Activated naive CD4-positive, alpha-beta T cell treated with anti-CD3 and anti-CD28 coated beads for 36 hours (primary cell): ENCODE results near the gene RAET1L. TPM values are rescaled to one million over a fixed set of nuclear protein-coding genes. Genes with fewer than 3 reads are reported as not detected.

Experiments
- CTCF ChIA-PET: fragments of 350-600 bp; sonication (Branson Sonifier 250); formaldehyde crosslinking; loops from one replicate; lab custom pipeline; 2021; ENCODE audit warnings: antibody characterized with exemption; lab: Charles Lee
- DNase-seq: peaks from one replicate; pipeline ENCODE4 v3.0.0-alpha.2; 2020
- H3K27ac Mint-ChIP-seq: one replicate; pipeline ENCODE4 v1.8.0; 2021; ENCODE audit warnings: mild to moderate bottlenecking, mixed read lengths
- H3K27me3 Mint-ChIP-seq: one replicate; pipeline ENCODE4 v1.8.0; 2021; ENCODE audit warnings: low read depth, mixed read lengths
- H3K36me3 Mint-ChIP-seq: one replicate; pipeline ENCODE4 v1.8.0; 2021; ENCODE audit warnings: low read depth, mixed read lengths
- H3K4me1 Mint-ChIP-seq: one replicate; pipeline ENCODE4 v1.8.0; 2021; ENCODE audit warnings: low read depth, mixed read lengths
- H3K4me3 Mint-ChIP-seq: one replicate; pipeline ENCODE4 v1.8.0; 2021; ENCODE audit warnings: mild to moderate bottlenecking, moderate library complexity, mixed read lengths
- H3K9me3 Mint-ChIP-seq: one replicate; pipeline ENCODE4 v1.8.0; 2021; ENCODE audit warnings: mixed read lengths
- intact Hi-C: fragments of 100-400 bp; cut with micrococcal nuclease; formaldehyde crosslinking; loops from one replicate; pipeline ENCODE4 v1.15.1; 2023
- total RNA-seq, 2 experiments: library from RNA; stranded (reverse); gene quantifications; one replicate each; pipeline ENCODE4 v1.2.3, GENCODE V29; 2021

RAET1L gene
- total RNA-seq, 2 experiments from 2014 or later = not detected

- intact Hi-C loops = no loop called here
- CTCF ChIA-PET = no interaction called here
- Mint-ChIP-seq H3K36me3 (no peaks in the 10 kb centered on the region), H3K27me3 (peaks cover 51% of the 10 kb centered on the region), H3K27ac (no peak overlapping the region), H3K4me1 (peaks cover 3% of the 10 kb centered on the region), H3K9me3 (no peaks in the 10 kb centered on the region), H3K4me3 (no peak overlapping the region)
- DNase-seq = no peak
Measured at GRCh38 chr6:150043096-150043495, 17.8 kb upstream of the RAET1L start.

- no peaks in the 10 kb centered on the region for H3K36me3 Mint-ChIP-seq
- no peak overlapping the region for H3K27ac Mint-ChIP-seq
- CTCF ChIA-PET = no interaction called here
- no peaks in the 10 kb centered on the region for H3K9me3 Mint-ChIP-seq
- H3K27me3 Mint-ChIP-seq = peaks cover 64% of the 10 kb centered on the region
- peaks cover 11% of the 10 kb centered on the region for H3K4me1 Mint-ChIP-seq
- DNase-seq = no peak
- no peak overlapping the region for H3K4me3 Mint-ChIP-seq
- intact Hi-C loops = no loop called here
Measured at GRCh38 chr6:150038202-150039062, 13.1 kb upstream of the RAET1L start.

GRCh38 chr6:150037526-150038201 is 12.3 kb upstream of the RAET1L start:
- CTCF ChIA-PET = no interaction called here
- peaks cover 67% of the 10 kb centered on the region for H3K27me3 Mint-ChIP-seq
- H3K9me3 Mint-ChIP-seq = no peaks in the 10 kb centered on the region
- no peaks in the 10 kb centered on the region for H3K36me3 Mint-ChIP-seq
- no peak overlapping the region for H3K27ac Mint-ChIP-seq
- H3K4me3 Mint-ChIP-seq = peak overlapping the region; percentile 15
- intact Hi-C loops = no loop called here
- H3K4me1 Mint-ChIP-seq = peaks cover 11% of the 10 kb centered on the region
- DNase-seq = no peak

GRCh38 chr6:150036081-150036480 is 10.7 kb upstream of the RAET1L start:
- intact Hi-C loops = no loop called here
- Mint-ChIP-seq H3K4me1 (peaks cover 11% of the 10 kb centered on the region), H3K27ac (no peak overlapping the region), H3K27me3 (peaks cover 61% of the 10 kb centered on the region), H3K36me3 (no peaks in the 10 kb centered on the region), H3K4me3 (no peak overlapping the region), H3K9me3 (no peaks in the 10 kb centered on the region)
- DNase-seq = no peak
- CTCF ChIA-PET = interaction anchor here (1.1 kb wide), 1 partner anchor 31 kb away, joined by 3 read pairs; no protein-coding TSS in a partner anchor

- intact Hi-C loops = no loop called here
- H3K4me3 Mint-ChIP-seq = no peak overlapping the region
- DNase-seq = no peak
- H3K27me3 Mint-ChIP-seq = peaks cover 40% of the 10 kb centered on the region
- no peaks in the 10 kb centered on the region for H3K36me3 Mint-ChIP-seq
- CTCF ChIA-PET = interaction anchor here (1.0 kb wide), 1 partner anchor 195 kb away, joined by 4 read pairs; no protein-coding TSS in a partner anchor
- H3K4me1 Mint-ChIP-seq = peaks cover 15% of the 10 kb centered on the region
- no peak overlapping the region for H3K27ac Mint-ChIP-seq
- H3K9me3 Mint-ChIP-seq = no peaks in the 10 kb centered on the region
Measured at GRCh38 chr6:150033207-150033771, 8.0 kb upstream of the RAET1L start.

GRCh38 chr6:150032598-150032997 is 7.3 kb upstream of the RAET1L start:
- Mint-ChIP-seq H3K4me1 (peaks cover 15% of the 10 kb centered on the region), H3K27me3 (peaks cover 43% of the 10 kb centered on the region), H3K4me3 (no peak overlapping the region), H3K27ac (no peak overlapping the region), H3K9me3 (no peaks in the 10 kb centered on the region), H3K36me3 (no peaks in the 10 kb centered on the region)
- no peak for DNase-seq
- CTCF ChIA-PET = interaction anchor here (0.6 kb wide), 1 partner anchor 38 kb away, joined by 4 read pairs; no protein-coding TSS in a partner anchor
- intact Hi-C loops = no loop called here

GRCh38 chr6:150030611-150031010 is 5.3 kb upstream of the RAET1L start:
- no peak for DNase-seq
- Mint-ChIP-seq H3K4me3 (no peak overlapping the region), H3K27me3 (peaks cover 35% of the 10 kb centered on the region), H3K36me3 (no peaks in the 10 kb centered on the region), H3K27ac (no peak overlapping the region), H3K4me1 (peaks cover 7% of the 10 kb centered on the region), H3K9me3 (no peaks in the 10 kb centered on the region)
- intact Hi-C loops = no loop called here
- CTCF ChIA-PET = interaction anchor here (0.8 kb wide), 1 partner anchor 21 kb away, joined by 3 read pairs; no protein-coding TSS in a partner anchor

- Mint-ChIP-seq H3K4me1 (peaks cover 13% of the 10 kb centered on the region), H3K9me3 (no peaks in the 10 kb centered on the region), H3K27ac (no peak overlapping the region), H3K27me3 (peaks cover 34% of the 10 kb centered on the region), H3K4me3 (no peak overlapping the region), H3K36me3 (no peaks in the 10 kb centered on the region)
- intact Hi-C loops = no loop called here
- CTCF ChIA-PET = interaction anchor here (0.8 kb wide), 1 partner anchor 20 kb away, joined by 3 read pairs; no protein-coding TSS in a partner anchor
- DNase-seq = no peak
Measured at GRCh38 chr6:150029749-150030148, 4.4 kb upstream of the RAET1L start.

GRCh38 chr6:150029276-150029675 is 3.9 kb upstream of the RAET1L start:
- no peaks in the 10 kb centered on the region for H3K9me3 Mint-ChIP-seq
- intact Hi-C loops = no loop called here
- H3K4me3 Mint-ChIP-seq = no peak overlapping the region
- H3K27ac Mint-ChIP-seq = no peak overlapping the region
- H3K4me1 Mint-ChIP-seq = peaks cover 16% of the 10 kb centered on the region
- CTCF ChIA-PET = interaction anchor here (1.2 kb wide), 1 partner anchor 12 kb away, joined by 3 read pairs; no protein-coding TSS in a partner anchor
- peaks cover 39% of the 10 kb centered on the region for H3K27me3 Mint-ChIP-seq
- DNase-seq = no peak
- H3K36me3 Mint-ChIP-seq = no peaks in the 10 kb centered on the region

GRCh38 chr6:150028799-150029198 is 3.5 kb upstream of the RAET1L start:
- intact Hi-C loops = no loop called here
- no peak overlapping the region for H3K27ac Mint-ChIP-seq
- DNase-seq = no peak
- no peaks in the 10 kb centered on the region for H3K9me3 Mint-ChIP-seq
- peaks cover 16% of the 10 kb centered on the region for H3K4me1 Mint-ChIP-seq
- H3K36me3 Mint-ChIP-seq = no peaks in the 10 kb centered on the region
- peaks cover 41% of the 10 kb centered on the region for H3K27me3 Mint-ChIP-seq
- H3K4me3 Mint-ChIP-seq = no peak overlapping the region
- CTCF ChIA-PET = interaction anchor here (1.2 kb wide), 1 partner anchor 12 kb away, joined by 3 read pairs; no protein-coding TSS in a partner anchor

- H3K36me3 Mint-ChIP-seq = no peaks in the 10 kb centered on the region
- no peaks in the 10 kb centered on the region for H3K9me3 Mint-ChIP-seq
- no peak for DNase-seq
- intact Hi-C loops = no loop called here
- no peak overlapping the region for H3K4me3 Mint-ChIP-seq
- H3K4me1 Mint-ChIP-seq = peaks cover 16% of the 10 kb centered on the region
- CTCF ChIA-PET = interaction anchor here (1.2 kb wide), 1 partner anchor 11 kb away, joined by 3 read pairs; no protein-coding TSS in a partner anchor
- peaks cover 38% of the 10 kb centered on the region for H3K27me3 Mint-ChIP-seq
- H3K27ac Mint-ChIP-seq = no peak overlapping the region
Measured at GRCh38 chr6:150027806-150028565, 2.7 kb upstream of the RAET1L start.
